ENCODE data around the gene GOLGA3.

The GOLGA3 gene

DNA sequence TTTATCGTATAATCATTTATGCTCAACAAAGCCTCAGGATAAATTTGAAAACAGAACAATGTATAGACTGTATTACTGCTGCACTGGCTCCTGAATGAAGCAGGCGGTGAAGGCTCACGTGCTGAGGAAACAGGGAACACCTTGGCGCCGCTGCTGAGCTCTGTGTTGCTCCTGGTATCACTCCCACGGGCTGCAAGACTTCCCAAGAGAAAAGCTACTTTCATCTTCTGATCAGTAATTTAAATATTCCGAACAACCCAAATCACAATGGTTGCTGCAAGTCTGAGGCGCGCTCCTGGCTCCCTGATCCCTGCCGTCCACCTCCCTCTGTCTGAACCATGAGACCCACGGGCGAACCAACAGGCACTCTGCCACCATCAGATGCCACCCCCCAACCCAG is 102.3 kb downstream of the GOLGA3 start:
- no peak overlapping the region for H3K9ac ChIP-seq (ENCODE audit: low read length)
- no peaks in the 10 kb centered on the region for H3K4me1 ChIP-seq (ENCODE audit: control insufficient read depth, insufficient read depth, low read length)
- H3K4me3 ChIP-seq (ENCODE audit: low read length): no peak overlapping the region
- H3K36me3 ChIP-seq (ENCODE audit: control insufficient read depth, insufficient read depth, low read length): peaks cover 49% of the 10 kb centered on the region
- no peaks in the 10 kb centered on the region for H3K27me3 ChIP-seq (ENCODE audit: control insufficient read depth, insufficient read depth, low read length)
- H3K27ac ChIP-seq (ENCODE audit: low read depth, low read length): no peak overlapping the region

DNA sequence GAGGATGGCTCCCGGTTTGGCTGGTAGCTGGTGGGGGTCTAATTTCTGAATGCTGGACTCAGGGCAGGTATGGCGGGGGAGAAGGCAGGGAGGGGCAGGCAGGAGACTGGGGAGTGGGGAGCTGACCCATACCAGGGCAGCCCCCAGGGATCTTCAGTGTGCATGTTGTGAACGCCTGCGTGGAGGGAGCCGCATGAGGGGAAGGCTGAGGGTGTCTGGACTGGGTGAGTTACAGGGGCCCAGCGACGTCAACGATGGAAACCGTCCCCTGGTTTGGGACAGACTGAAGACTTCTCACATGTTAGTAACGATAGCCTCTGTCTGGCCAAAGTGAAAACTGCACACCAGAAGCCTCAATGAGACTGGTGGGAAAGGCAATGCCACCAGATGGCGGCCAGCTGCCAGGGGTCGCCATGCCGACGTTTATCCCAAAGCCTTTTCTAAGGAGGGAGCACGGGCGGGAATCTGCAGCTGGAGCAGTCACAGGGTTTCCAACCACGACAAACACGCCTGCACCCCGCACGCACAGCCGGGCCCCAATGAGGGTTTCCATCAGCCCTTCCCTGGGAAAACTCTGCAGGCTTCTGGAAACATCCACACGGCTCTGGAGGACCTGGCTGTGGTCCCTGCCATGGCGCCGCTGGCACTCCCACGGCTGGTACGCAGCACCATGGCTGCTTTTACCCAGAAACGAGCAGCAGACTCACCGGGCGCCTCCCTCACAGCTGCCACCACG is 104.0 kb downstream of the GOLGA3 start:
- Histone ChIP-seq H3K27me3 (ENCODE audit: control insufficient read depth, insufficient read depth, low read length) (no peaks in the 10 kb centered on the region), H3K9ac (ENCODE audit: low read length) (no peak overlapping the region), H3K4me1 (ENCODE audit: control insufficient read depth, insufficient read depth, low read length) (no peaks in the 10 kb centered on the region), H3K36me3 (ENCODE audit: control insufficient read depth, insufficient read depth, low read length) (peaks cover 44% of the 10 kb centered on the region), H3K27ac (ENCODE audit: low read depth, low read length) (no peak overlapping the region), H3K4me3 (ENCODE audit: low read length) (no peak overlapping the region)

DNA sequence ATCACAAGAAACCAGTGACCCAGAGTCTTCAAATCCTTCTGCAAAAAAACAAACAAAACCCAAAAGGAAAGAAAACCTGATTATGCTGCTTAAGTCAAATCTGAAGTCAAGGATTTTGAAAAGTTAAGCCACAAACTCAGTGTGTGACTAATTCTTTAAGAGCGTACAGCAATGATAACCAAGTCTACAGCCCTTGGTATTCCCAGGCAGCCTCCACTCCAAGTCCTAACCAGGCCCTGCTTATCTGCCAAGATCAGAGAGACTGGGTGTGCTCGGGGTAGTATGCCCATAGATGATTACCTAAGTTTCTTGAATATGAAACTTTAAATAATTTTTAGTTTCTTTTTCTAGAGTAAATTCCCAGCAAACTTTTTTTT is 104.9 kb downstream of the GOLGA3 start:
- H3K4me3 ChIP-seq (ENCODE audit: low read length): no peak overlapping the region
- H3K4me1 ChIP-seq (ENCODE audit: control insufficient read depth, insufficient read depth, low read length): no peaks in the 10 kb centered on the region
- no peak overlapping the region for H3K9ac ChIP-seq (ENCODE audit: low read length)
- peaks cover 52% of the 10 kb centered on the region for H3K36me3 ChIP-seq (ENCODE audit: control insufficient read depth, insufficient read depth, low read length)
- no peaks in the 10 kb centered on the region for H3K27me3 ChIP-seq (ENCODE audit: control insufficient read depth, insufficient read depth, low read length)
- no peak overlapping the region for H3K27ac ChIP-seq (ENCODE audit: low read depth, low read length)

DNA sequence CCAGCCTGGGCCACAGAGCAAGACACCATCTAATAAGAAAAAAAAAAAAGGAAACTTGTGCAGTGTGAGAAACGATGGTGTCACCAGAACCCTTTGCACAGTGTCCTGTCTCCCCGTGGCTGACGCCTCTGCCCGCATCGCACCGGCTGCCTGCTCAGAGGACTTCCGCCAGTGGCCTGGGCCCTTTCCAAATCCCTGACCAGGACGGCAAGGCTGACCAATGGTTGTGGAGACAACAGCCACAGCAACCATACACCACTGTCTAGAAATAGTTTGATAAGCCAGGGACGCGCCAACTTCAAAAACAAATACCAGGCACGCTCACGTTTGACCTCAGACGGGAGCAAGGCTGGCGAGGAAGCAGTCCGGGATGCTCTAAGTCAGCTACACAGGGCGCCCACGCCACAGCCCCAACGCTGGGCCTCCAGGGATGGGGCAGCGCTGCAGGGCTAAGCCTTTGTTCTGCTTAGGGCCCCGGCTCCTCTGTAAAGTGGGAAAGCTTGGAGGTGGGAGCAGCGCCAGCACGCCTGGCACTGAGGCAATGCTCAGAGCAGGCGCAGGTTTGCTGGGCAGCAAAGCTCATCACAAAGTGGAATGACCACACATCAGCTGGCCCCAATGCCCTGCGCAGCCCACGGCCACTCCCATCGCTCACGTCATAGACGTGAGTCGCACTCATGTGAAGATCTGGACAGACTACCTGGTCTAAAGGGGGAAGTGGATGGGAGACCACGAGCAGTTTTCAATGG is 105.5 kb downstream of the GOLGA3 start:
- H3K36me3 ChIP-seq (ENCODE audit: control insufficient read depth, insufficient read depth, low read length): peaks cover 49% of the 10 kb centered on the region
- no peak overlapping the region for H3K9ac ChIP-seq (ENCODE audit: low read length)
- no peak overlapping the region for H3K4me3 ChIP-seq (ENCODE audit: low read length)
- no peaks in the 10 kb centered on the region for H3K27me3 ChIP-seq (ENCODE audit: control insufficient read depth, insufficient read depth, low read length)
- no peaks in the 10 kb centered on the region for H3K4me1 ChIP-seq (ENCODE audit: control insufficient read depth, insufficient read depth, low read length)
- no peak overlapping the region for H3K27ac ChIP-seq (ENCODE audit: low read depth, low read length)

DNA sequence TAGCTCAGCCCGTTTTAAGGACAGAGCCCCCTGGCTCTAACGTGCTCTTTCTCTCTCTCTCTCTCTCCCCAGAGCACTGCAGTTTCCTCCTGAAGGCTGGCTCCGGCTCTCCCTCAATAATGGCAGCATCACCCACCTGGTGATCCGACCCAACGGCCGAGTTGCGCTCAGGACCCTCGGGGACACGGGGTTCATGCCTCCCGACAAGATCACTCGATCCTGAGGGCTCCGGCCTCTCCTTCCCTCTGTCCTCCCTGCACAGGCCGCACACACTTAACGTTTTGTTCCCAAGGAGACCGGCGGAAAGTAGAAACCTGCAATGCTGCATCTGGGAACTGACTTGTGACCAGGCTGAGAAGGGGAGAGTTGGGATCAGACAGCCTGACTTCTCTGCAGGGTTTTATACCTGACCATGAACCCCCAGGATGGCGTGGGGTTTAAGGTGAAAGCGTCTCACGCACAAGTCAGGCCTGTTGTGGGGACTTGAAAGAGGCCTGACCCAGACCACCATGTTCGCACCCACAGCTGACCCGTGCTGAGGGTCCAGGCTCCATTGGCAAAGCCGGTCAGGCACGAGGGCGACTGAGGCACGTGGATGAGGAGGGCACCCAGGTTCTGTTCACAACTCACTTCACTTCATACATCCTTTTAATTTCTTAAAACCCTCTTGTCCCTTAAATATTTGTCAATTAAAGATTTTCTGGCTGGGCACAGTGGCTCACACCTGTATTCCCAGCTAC is 107.9 kb downstream of the GOLGA3 start:
- no peak overlapping the region for H3K9ac ChIP-seq (ENCODE audit: low read length)
- no peak overlapping the region for H3K27ac ChIP-seq (ENCODE audit: low read depth, low read length)
- H3K36me3 ChIP-seq (ENCODE audit: control insufficient read depth, insufficient read depth, low read length): peaks cover 36% of the 10 kb centered on the region

DNA sequence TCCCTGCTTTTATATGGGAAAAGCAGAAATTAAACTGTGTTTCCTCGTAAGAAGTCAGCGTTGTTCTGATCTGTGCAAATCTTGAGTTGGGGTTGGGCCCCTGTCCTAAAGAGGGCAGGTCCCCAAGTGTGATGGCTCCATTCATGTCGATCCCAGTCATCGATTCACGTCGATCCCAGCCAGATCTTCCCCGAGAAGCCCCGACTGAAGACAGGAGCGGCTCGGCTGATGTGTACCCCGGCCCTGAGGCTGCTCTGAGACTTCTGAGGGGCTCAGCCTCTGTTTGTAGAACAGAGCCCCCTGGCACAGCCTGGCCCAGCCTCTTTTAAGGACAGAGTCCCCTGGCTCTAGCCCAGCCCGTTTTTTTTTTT is 108.7 kb downstream of the GOLGA3 start:
- Histone ChIP-seq H3K4me3 (ENCODE audit: low read length) (no peak overlapping the region), H3K27me3 (ENCODE audit: control insufficient read depth, insufficient read depth, low read length) (no peaks in the 10 kb centered on the region), H3K4me1 (ENCODE audit: control insufficient read depth, insufficient read depth, low read length) (no peaks in the 10 kb centered on the region), H3K9ac (ENCODE audit: low read length) (no peak overlapping the region), H3K27ac (ENCODE audit: low read depth, low read length) (no peak overlapping the region), H3K36me3 (ENCODE audit: control insufficient read depth, insufficient read depth, low read length) (peaks cover 29% of the 10 kb centered on the region)

More for the DNA sequence above, 107.9 kb downstream of the GOLGA3 start:
- Histone ChIP-seq H3K4me3 (ENCODE audit: low read length) (no peak overlapping the region), H3K27me3 (ENCODE audit: control insufficient read depth, insufficient read depth, low read length) (no peaks in the 10 kb centered on the region), H3K4me1 (ENCODE audit: control insufficient read depth, insufficient read depth, low read length) (no peaks in the 10 kb centered on the region)

DNA sequence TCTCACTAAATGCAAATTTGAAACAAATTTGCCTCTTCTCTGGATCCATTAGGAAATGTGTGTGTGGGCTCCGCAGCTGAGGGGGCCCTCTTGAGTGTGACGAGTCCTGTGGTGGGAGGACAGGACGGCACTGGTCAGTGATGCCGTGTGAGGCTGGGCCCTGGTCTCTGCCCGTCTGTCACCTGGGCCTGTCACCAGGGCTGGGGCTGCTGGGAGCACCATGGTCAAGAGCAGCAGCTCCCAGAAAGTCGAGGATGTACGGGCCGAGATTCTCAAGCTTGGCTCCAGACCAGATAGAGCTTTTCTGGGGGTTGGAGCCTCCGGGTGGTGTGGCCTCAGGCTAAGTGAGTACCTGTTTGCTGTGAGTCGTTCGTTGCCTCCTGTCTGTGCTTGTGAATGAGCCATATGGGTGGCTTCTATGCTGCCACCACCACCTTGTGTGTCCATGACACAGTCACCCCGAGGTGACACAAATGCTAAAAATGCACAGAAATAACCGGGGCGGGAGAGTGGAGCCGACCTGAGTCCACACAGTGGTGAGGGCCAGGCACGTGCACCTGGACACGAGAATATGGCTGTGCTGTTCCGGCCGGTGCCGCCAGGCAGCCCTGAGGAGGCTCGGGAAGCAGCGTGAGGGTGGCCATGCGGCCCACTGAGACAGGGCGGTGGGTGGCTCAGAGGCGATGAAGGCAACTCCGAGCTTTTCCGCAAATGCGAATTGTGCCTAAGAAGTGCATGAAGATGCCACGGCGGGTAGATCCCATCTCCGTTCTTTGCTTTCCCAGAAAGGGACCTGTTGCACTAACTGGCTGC is 109.3 kb downstream of the GOLGA3 start:
- Histone ChIP-seq H3K9ac (ENCODE audit: low read length) (no peak overlapping the region), H3K4me3 (ENCODE audit: low read length) (no peak overlapping the region), H3K27ac (ENCODE audit: low read depth, low read length) (no peak overlapping the region), H3K4me1 (ENCODE audit: control insufficient read depth, insufficient read depth, low read length) (no peaks in the 10 kb centered on the region), H3K27me3 (ENCODE audit: control insufficient read depth, insufficient read depth, low read length) (no peaks in the 10 kb centered on the region), H3K36me3 (ENCODE audit: control insufficient read depth, insufficient read depth, low read length) (peaks cover 25% of the 10 kb centered on the region)
